GM23248 (cell line): ENCODE data around the gene CMTM8. TPM values are rescaled to one million over a fixed set of nuclear protein-coding genes. Genes with fewer than 3 reads are reported as not detected.

Source experiments
- DNase-seq: peaks from one replicate; pipeline ENCODE4 v3.0.0-alpha.2; 2015
- H2AFZ ChIP-seq: fragments of 200-600 bp; sonication (generic); 2 replicates; pipeline ENCODE4 v1.6.1; 2016; ENCODE audit warnings: antibody characterized with exemption
- H3F3A ChIP-seq: fragments of 200-600 bp; sonication (generic); 2 replicates; pipeline ENCODE4 v1.6.1; 2016; ENCODE audit warnings: mild to moderate bottlenecking, antibody characterized with exemption, mixed run types; ENCODE audit not compliant: insufficient read depth
- H3K27ac ChIP-seq: fragments of 200-600 bp; sonication (generic); 2 replicates; pipeline ENCODE4 v1.5.1; 2016; ENCODE audit warnings: mild to moderate bottlenecking
- H3K27me3 ChIP-seq: fragments of 200-600 bp; sonication (generic); replicated peaks from 2 replicates; pipeline ENCODE4 v1.6.1; 2016; ENCODE audit warnings: mild to moderate bottlenecking; ENCODE audit not compliant: insufficient read depth
- H3K36me3 ChIP-seq: fragments of 200-600 bp; sonication (generic); 2 replicates; pipeline ENCODE4 v1.6.1; 2016; ENCODE audit warnings: low read depth, mild to moderate bottlenecking
- H3K4me1 ChIP-seq: fragments of 200-600 bp; sonication (generic); 2 replicates; pipeline ENCODE4 v1.6.1; 2016; ENCODE audit warnings: mild to moderate bottlenecking; ENCODE audit not compliant: insufficient read depth
- H3K4me2 ChIP-seq: fragments of 200-600 bp; sonication (generic); one replicate; pipeline ENCODE4 v1.6.1; 2016; ENCODE audit warnings: mild to moderate bottlenecking; ENCODE audit not compliant: unreplicated experiment
- H3K4me3 ChIP-seq: fragments of 200-600 bp; sonication (generic); 2 replicates; pipeline ENCODE4 v1.5.1; 2016; ENCODE audit warnings: mild to moderate bottlenecking
- H3K79me2 ChIP-seq: fragments of 200-600 bp; sonication (generic); 2 replicates; pipeline ENCODE4 v1.6.1; 2016; ENCODE audit warnings: mild to moderate bottlenecking; ENCODE audit not compliant: insufficient read depth
- H3K9ac ChIP-seq: fragments of 200-600 bp; sonication (generic); 2 replicates; pipeline ENCODE4 v1.6.1; 2016; ENCODE audit warnings: mild to moderate bottlenecking
- H3K9me2 ChIP-seq: fragments of 200-600 bp; sonication (generic); 2 replicates; pipeline ENCODE4 v1.6.1; 2016; ENCODE audit warnings: mixed run types, mild to moderate bottlenecking, moderate library complexity; ENCODE audit not compliant: insufficient read depth
- H3K9me3 ChIP-seq: fragments of 200-600 bp; sonication (generic); one replicate; pipeline ENCODE4 v1.6.1; 2017; ENCODE audit warnings: low read depth
- H4K20me1 ChIP-seq: fragments of 200-600 bp; sonication (generic); 2 replicates; pipeline ENCODE4 v1.6.0; 2016; ENCODE audit not compliant: insufficient read depth
- EZH2 ChIP-seq: fragments of 200-600 bp; sonication (generic); IDR thresholded peaks from 2 replicates; pipeline ENCODE4 v1.6.1; 2018; ENCODE audit warnings: antibody characterized with exemption, mild to moderate bottlenecking; ENCODE audit not compliant: insufficient read depth, poor library complexity, severe bottlenecking
- EZH2phosphoT487 ChIP-seq: fragments of 200-600 bp; sonication (generic); IDR thresholded peaks from 2 replicates; pipeline ENCODE4 v1.6.1; 2018; ENCODE audit warnings: antibody characterized with exemption, moderate library complexity, mild to moderate bottlenecking, low read depth; ENCODE audit not compliant: insufficient read depth
- whole genome bisulfite sequencing, 2 experiments: methylation state at CpG; one replicate each; pipeline ENCODE4 v1.1.6; 2015 to 2017; ENCODE audit warnings: low lambda C conversion rate in 2 of 2, low coverage in 1 of 2; ENCODE audit errors: missing lambda C conversion rate in 2 of 2; 5-methylcytosine and 5-hydroxymethylcytosine counted together
- in situ Hi-C: fragments of 300-500 bp; cut with MboI; formaldehyde crosslinking; loops from 2 replicates; pipeline ENCODE4 v1.15.0; 2020
- polyA plus RNA-seq: library from polyadenylated mRNA; unstranded; fragments of >200 nt; fragmentation: Nextera tagmentation; extraction: Ambion mirVana; gene quantifications from 2 replicates; pipeline ENCODE4 v1.2.1, GENCODE V29; 2016
- total RNA-seq: library from RNA; depleted of rRNA; stranded (reverse); fragments of >200 nt; shearing (Covaris generic); gene quantifications from 2 replicates; pipeline ENCODE4 v1.2.3, GENCODE V29; 2014

The CMTM8 gene
- total and polyA plus RNA-seq, 2 experiments from 2014 or later: not detected

DNA sequence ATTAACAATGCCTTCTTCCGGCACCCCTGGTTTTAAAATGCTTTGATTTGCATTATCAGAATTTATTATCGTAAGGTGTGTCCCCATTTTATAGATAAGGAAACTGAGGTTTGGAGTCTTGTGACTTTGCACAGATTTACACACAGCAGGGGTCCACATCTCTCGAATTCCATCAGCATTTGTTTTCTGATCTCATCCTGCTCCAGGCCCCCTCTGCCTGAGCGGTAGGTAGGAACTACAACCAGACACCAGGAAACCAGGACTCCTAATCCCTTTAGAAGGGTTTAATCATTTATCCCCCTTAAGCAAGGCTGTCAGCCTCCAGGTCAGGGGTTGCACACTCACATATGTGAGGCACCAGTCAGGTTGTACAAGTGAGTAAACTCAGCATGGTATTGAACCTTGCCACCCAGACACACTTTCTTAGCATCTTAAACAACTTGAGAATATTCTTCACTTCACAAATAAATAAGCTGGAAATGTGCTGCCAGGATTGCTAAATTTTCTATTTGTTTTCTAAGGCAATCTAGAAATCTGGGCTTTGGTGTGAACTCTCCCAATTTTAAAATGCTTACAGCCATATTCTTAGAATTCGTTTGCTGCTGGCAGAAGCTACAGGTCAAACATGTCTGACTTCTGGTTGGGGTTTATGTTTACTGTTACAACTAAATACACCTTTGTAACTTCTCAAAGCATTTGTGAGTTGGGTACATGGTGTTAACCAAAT is 121.4 kb downstream of the CMTM8 start:
- peaks cover 27% of the 10 kb centered on the region for H3K27me3 ChIP-seq
- DNase-seq: no peak
- TF ChIP-seq EZH2 (no peak), EZH2phosphoT487 (no peak)
- H3F3A ChIP-seq: no peaks in the 10 kb centered on the region
- no peaks in the 10 kb centered on the region for H4K20me1 ChIP-seq
- no peaks in the 10 kb centered on the region for H3K79me2 ChIP-seq
- H3K36me3 ChIP-seq: no peaks in the 10 kb centered on the region
- no peak overlapping the region for H3K4me2 ChIP-seq
- no peak overlapping the region for H3K4me3 ChIP-seq
- H2AFZ ChIP-seq: no peak overlapping the region
- H3K9ac ChIP-seq: no peak overlapping the region
- 58 to 62% methylated on average over 5 of the region's 5 CpGs for WGBS, 2 experiments
- H3K9me2 ChIP-seq: no peaks in the 10 kb centered on the region
- no peaks in the 10 kb centered on the region for H3K4me1 ChIP-seq
- no peak overlapping the region for H3K27ac ChIP-seq
- H3K9me3 ChIP-seq: no peaks in the 10 kb centered on the region
- in situ Hi-C loops: no loop called here

DNA sequence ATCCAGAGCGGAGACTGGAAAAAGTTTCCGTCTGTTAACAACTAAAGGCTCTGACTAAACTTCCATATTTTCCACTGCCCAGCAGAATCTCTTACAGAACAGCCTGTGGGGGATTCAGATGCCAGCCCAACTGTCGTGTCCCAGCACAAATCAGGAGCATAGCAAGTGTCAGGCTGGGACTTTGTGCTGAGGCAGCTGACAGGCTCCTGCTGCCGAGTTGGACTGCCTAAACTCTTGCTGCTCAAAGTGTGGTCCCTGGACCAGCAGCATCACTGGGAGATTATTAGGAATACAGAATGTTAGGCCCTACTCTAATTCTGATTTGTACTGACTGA is 122.0 kb downstream of the CMTM8 start:
- WGBS, 2 experiments: 42 to 57% methylated on average over 4 of the region's 4 CpGs
- Histone ChIP-seq H3K9ac (no peak overlapping the region), H3K9me2 (no peaks in the 10 kb centered on the region), H2AFZ (no peak overlapping the region), H3K36me3 (no peaks in the 10 kb centered on the region), H3K4me3 (no peak overlapping the region), H4K20me1 (no peaks in the 10 kb centered on the region), H3K27me3 (peaks cover 24% of the 10 kb centered on the region), H3K4me2 (no peak overlapping the region), H3F3A (no peaks in the 10 kb centered on the region), H3K79me2 (no peaks in the 10 kb centered on the region), H3K9me3 (no peaks in the 10 kb centered on the region), H3K27ac (no peak overlapping the region), H3K4me1 (no peaks in the 10 kb centered on the region)
- in situ Hi-C loops: no loop called here
- no peak for TF ChIP-seq EZH2phosphoT487
- no peak for TF ChIP-seq EZH2
- DNase-seq: no peak

DNA sequence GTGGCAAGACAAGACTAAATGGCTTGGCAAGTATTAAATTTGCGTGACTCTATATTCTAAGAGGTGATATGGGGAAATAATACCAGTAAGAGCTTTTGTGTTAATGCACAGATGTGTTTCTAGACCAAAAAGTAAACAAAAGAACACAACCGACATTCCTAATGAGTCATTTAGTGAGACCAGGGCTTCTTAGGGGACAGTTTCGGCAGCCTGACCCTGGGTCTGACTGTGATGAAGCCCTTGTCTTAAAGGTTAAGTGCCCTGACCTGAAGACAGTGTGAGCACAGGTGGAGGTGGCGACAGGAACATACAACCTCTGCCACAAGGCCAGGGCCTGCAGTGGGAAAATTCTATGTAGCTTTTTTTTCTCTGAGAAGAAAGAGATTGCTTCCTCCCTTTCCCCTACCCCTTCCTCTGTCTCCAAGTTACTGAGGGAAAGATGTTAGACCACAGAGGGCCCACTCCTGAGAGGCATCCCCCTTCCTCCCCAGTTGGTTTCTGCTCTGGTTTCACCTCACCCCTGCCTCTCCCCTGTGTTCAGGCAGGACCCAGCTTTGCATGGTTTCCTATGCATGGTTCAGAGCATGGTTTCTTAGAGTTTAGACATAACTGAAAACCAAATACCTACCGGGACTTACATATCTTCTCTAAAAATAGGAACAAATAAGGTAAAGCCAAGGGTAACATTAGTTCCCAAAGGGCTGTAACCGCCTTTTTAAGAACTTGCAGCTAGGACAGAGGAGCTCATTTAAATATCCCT is 128.3 kb downstream of the CMTM8 start:
- no peaks in the 10 kb centered on the region for H4K20me1 ChIP-seq
- H3K27me3 ChIP-seq: peaks cover 16% of the 10 kb centered on the region
- TF ChIP-seq EZH2 (no peak), EZH2phosphoT487 (no peak)
- no peak overlapping the region for H3K4me2 ChIP-seq
- no peaks in the 10 kb centered on the region for H3K36me3 ChIP-seq
- H3K9me3 ChIP-seq: no peaks in the 10 kb centered on the region
- no peaks in the 10 kb centered on the region for H3K9me2 ChIP-seq
- no peak overlapping the region for H3K4me3 ChIP-seq
- no peaks in the 10 kb centered on the region for H3K79me2 ChIP-seq
- H3K27ac ChIP-seq: no peak overlapping the region
- H2AFZ ChIP-seq: no peak overlapping the region
- H3K4me1 ChIP-seq: no peaks in the 10 kb centered on the region
- in situ Hi-C loops: no loop called here
- no peak overlapping the region for H3K9ac ChIP-seq
- 72 to 81% methylated on average over 6 of the region's 6 CpGs for WGBS, 2 experiments
- DNase-seq: no peak
- no peaks in the 10 kb centered on the region for H3F3A ChIP-seq

DNA sequence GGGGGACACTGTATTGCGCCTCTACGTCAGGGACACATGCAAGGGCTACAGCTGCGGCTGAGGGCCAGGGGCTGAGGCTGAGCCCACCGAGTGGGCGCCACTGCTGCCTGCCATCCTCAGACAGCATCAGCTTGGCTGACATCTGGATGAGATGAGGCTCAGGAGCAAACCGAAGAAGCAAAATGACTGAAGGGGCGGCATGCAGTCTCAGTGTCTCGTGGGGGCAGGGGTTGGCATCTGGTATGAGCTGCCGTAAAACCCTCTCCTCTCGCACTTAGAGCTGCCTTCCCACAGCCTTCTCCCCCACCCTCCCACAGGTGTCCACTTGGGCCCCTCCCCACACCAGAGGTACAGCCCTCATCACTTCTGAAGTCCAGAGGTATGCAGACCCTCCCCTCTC is 129.0 kb downstream of the CMTM8 start:
- in situ Hi-C loops: no loop called here
- H3K4me3 ChIP-seq: no peak overlapping the region
- WGBS, 2 experiments: 78 to 84% methylated on average over 10 of the region's 10 CpGs

More for the DNA sequence above, 129.0 kb downstream of the CMTM8 start:
- no peak overlapping the region for H3K9ac ChIP-seq
- H4K20me1 ChIP-seq: no peaks in the 10 kb centered on the region
- H3K36me3 ChIP-seq: no peaks in the 10 kb centered on the region
- TF ChIP-seq EZH2 (no peak), EZH2phosphoT487 (no peak)
- no peaks in the 10 kb centered on the region for H3F3A ChIP-seq
- H3K79me2 ChIP-seq: no peaks in the 10 kb centered on the region
- H3K4me2 ChIP-seq: no peak overlapping the region
- H3K4me1 ChIP-seq: no peaks in the 10 kb centered on the region
- H3K27ac ChIP-seq: no peak overlapping the region
- H3K27me3 ChIP-seq: peaks cover 14% of the 10 kb centered on the region
- H3K9me3 ChIP-seq: no peaks in the 10 kb centered on the region
- DNase-seq: no peak
- H3K9me2 ChIP-seq: no peaks in the 10 kb centered on the region
- H2AFZ ChIP-seq: no peak overlapping the region
